ENCODE measurements around the gene CTRB1. TPM values are rescaled to one million over a fixed set of nuclear protein-coding genes. Genes with fewer than 3 reads are reported as not detected.

CTRB1 gene
- total RNA-seq, 1 experiment from 2014 or later, result 5.6 TPM

DNA sequence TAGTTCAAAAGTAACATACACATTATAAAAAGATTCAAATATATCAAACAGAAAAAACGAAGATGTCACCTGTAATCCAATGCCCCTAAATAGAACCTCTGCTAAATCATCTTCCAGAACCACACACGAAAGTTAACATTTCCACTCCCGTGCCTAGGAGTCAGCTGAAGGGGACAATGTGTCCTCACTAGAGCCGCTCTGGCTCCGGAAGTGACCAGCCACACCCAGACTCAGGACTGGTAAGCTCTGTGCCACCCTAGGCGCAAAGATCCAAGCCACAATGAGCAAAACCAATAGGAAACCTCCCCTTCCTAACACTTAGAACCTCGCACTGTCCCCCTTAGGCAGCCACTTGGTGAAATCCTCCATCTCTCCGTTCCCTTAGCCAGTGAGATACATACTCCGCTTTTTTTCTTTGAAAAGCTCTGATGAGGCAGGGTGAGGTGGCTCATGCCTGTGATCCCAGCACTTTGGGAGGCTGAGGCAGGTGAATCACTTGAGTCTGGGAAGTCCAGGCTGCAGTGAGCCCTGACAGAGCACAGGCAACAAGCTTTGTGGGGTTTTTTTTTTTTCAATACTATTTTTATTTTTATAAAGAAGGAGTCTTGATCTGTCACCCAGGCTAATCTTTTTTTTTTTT lies 11.8 kb downstream of the CTRB1 start:
- CTCF ChIA-PET, result interaction anchor here (0.6 kb wide), 1 partner anchor 155 kb away, joined by 3 read pairs; no protein-coding TSS in a partner anchor
- H3K4me2 ChIP-seq (ENCODE audit: low read length), result no peak overlapping the region
- peaks cover 8% of the 10 kb centered on the region; the same call in 1 of the 2 replicates for H3K79me2 ChIP-seq (ENCODE audit: insufficient read depth, low read length)
- H4K20me1 ChIP-seq (ENCODE audit: insufficient read depth), result no peaks in the 10 kb centered on the region
- intact Hi-C loops (cut with micrococcal nuclease), result loop anchor here (5.0 kb wide), 1 partner anchor 172 kb away; no protein-coding TSS in a partner anchor
- H3K4me3 ChIP-seq (replicated peaks in 1 of 2; ENCODE audit: low read depth in 1 of 2, low read length in 2 of 2), result no peak overlapping the region
- H3K27me3 ChIP-seq (ENCODE audit: insufficient read depth, low read length), result no peaks in the 10 kb centered on the region
- TF ChIP-seq SIN3A (IDR thresholded peaks at IDR 0.05; ENCODE audit: low read depth) (no peak), ELF1 (IDR thresholded peaks at IDR 0.05; ENCODE audit: borderline replicate concordance, low read depth) (no peak), EZH2phosphoT487 (IDR thresholded peaks at IDR 0.05; ENCODE audit: borderline replicate concordance) (no peak), POLR2A (IDR thresholded peaks at IDR 0.05; ENCODE audit: borderline replicate concordance, extremely low read depth, insufficient read depth, insufficient read length) (no peak), POLR2AphosphoS5 (IDR thresholded peaks at IDR 0.05; ENCODE audit: low read depth, low read length) (no peak), ZNF274 (IDR thresholded peaks at IDR 0.05; ENCODE audit: low read depth, low read length) (no peak), JUND (IDR thresholded peaks at IDR 0.05) (no peak), CEBPB (IDR thresholded peaks at IDR 0.05; ENCODE audit: low read depth) (no peak), TCF7L2 (IDR thresholded peaks at IDR 0.05; ENCODE audit: borderline replicate concordance, extremely low read depth, insufficient read depth, insufficient read length) (no peak), CBX3 (IDR thresholded peaks at IDR 0.05; ENCODE audit: low read depth) (no peak), EGR1 (IDR thresholded peaks at IDR 0.05; ENCODE audit: low read depth) (no peak), YY1 (IDR thresholded peaks at IDR 0.05; ENCODE audit: extremely low read depth, insufficient replicate concordance, low read depth, low read length) (no peak), ZFX (IDR thresholded peaks at IDR 0.05) (no peak), FOSL1 (IDR thresholded peaks at IDR 0.05; ENCODE audit: low read depth) (no peak)
- TF ChIP-seq, protein P1, sequence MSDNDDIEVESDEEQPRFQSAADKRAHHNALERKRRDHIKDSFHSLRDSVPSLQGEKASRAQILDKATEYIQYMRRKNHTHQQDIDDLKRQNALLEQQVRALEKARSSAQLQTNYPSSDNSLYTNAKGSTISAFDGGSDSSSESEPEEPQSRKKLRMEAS (IDR thresholded peaks at IDR 0.05), result no peak
- TF ChIP-seq, protein P2, sequence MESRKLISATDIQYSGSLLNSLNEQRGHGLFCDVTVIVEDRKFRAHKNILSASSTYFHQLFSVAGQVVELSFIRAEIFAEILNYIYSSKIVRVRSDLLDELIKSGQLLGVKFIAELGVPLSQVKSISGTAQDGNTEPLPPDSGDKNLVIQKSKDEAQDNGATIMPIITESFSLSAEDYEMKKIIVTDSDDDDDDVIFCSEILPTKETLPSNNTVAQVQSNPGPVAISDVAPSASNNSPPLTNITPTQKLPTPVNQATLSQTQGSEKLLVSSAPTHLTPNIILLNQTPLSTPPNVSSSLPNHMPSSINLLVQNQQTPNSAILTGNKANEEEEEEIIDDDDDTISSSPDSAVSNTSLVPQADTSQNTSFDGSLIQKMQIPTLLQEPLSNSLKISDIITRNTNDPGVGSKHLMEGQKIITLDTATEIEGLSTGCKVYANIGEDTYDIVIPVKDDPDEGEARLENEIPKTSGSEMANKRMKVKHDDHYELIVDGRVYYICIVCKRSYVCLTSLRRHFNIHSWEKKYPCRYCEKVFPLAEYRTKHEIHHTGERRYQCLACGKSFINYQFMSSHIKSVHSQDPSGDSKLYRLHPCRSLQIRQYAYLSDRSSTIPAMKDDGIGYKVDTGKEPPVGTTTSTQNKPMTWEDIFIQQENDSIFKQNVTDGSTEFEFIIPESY (IDR thresholded peaks at IDR 0.05; ENCODE audit: extremely low read depth, insufficient replicate concordance, low read length), result no peak
- TF ChIP-seq, protein P3, sequence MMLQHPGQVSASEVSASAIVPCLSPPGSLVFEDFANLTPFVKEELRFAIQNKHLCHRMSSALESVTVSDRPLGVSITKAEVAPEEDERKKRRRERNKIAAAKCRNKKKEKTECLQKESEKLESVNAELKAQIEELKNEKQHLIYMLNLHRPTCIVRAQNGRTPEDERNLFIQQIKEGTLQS (IDR thresholded peaks at IDR 0.05), result no peak
- RAD21 ChIA-PET (ENCODE audit: low non-redundant PET in 1 of 2, low total read pairs in 2 of 2, uncharacterized antibody in 2 of 2, unreplicated experiment in 2 of 2), result no interaction called here
- H3K9me3 ChIP-seq (ENCODE audit: control insufficient read depth in 1 of 2, insufficient read depth in 1 of 2, low read depth in 1 of 2, low read length in 2 of 2), result no peaks in the 10 kb centered on the region
- H3K9ac ChIP-seq (ENCODE audit: low read length), result no peak overlapping the region
- no TSS peak for BruUV-seq (replicated peaks)
- H3K27ac ChIP-seq (ENCODE audit: low read depth, low read length), result no peak overlapping the region
- H3K9me2 ChIP-seq (ENCODE audit: insufficient read depth), result no peaks in the 10 kb centered on the region
- peaks cover 4 to 13% of the 10 kb centered on the region in 2 experiments; a peak in 3 of 4 replicates for H3K4me1 ChIP-seq (ENCODE audit: control insufficient read depth in 1 of 2, insufficient read depth in 2 of 2, low read length in 2 of 2)
- POLR2A ChIA-PET, result no interaction called here
- ATAC-seq (no peak), DNase-seq (ENCODE audit: low read depth, low spot score) (no peak)
- peaks cover 15 to 23% of the 10 kb centered on the region in 2 experiments for H3K36me3 ChIP-seq (ENCODE audit: control insufficient read depth in 1 of 2, insufficient read depth in 2 of 2, low read length in 2 of 2)
- H2AFZ ChIP-seq (ENCODE audit: low read depth, low read length, poor library complexity, severe bottlenecking), result no peak overlapping the region
